HG03442 (cell line): ENCODE data around the gene YBEY.
"Not testable (repeated sequence)": the region's sequence is repeated elsewhere in the genome, so short reads cannot be mapped to it uniquely, and the experiment has no call there.

ENCODE experiments used
- ATAC-seq: cut with Tn5 transposase; IDR thresholded peaks from one replicate; pipeline ENCODE4 v1.9.1; 2021; ENCODE audit warnings: mild to moderate bottlenecking, moderate library complexity; ENCODE audit not compliant: unreplicated experiment

Gene YBEY, protein sequence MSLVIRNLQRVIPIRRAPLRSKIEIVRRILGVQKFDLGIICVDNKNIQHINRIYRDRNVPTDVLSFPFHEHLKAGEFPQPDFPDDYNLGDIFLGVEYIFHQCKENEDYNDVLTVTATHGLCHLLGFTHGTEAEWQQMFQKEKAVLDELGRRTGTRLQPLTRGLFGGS

DNA sequence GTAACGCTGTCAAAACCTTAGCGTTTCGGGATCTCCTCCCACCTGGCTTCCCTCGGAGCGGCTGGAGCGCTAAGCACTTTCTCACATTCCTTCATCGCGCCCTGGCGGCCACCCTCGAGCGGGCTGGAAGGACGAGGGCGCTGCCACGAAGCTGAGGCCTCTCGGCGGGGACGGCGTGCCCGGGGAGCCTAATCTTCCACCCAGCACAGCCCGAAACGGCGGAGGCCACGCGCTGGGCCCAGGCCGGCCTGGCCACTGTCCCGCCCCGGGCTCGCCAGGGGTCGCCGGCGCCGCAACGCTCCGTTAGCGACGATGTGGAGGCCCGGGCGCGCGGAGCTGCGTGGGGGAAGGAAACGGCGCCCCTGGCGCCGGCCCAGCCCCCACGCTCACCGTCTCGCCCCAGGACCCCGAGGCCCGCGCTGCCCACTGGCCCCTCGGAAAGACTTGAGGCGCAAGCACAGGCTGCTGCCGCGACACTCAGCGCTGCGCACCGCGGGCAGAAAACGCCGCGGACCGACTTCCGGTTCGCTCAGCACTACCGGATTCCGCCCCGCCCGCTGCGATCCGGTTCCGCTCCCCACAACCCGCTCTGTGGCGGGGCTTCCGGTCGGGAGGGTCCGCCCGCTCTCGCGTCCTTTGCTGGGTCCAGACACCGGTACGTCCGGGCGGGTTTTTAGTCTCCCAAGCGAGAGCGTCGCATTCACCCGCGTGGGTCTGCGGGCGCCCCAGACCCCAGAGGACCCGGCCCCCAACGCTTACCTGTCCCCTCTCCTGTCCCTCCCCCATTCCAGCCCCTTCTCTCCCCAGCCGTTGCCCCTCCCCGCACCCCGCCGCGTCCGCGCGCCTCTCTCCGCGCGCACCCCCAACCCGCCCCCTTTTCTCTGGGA, at the start of gene YBEY:
Gene YBEY (plus strand): TSS at position 582 of the 887 bp plus-strand sequence. CDS start 572 bp downstream, outside the sequence.
- peak; percentile 82 for ATAC-seq

DNA sequence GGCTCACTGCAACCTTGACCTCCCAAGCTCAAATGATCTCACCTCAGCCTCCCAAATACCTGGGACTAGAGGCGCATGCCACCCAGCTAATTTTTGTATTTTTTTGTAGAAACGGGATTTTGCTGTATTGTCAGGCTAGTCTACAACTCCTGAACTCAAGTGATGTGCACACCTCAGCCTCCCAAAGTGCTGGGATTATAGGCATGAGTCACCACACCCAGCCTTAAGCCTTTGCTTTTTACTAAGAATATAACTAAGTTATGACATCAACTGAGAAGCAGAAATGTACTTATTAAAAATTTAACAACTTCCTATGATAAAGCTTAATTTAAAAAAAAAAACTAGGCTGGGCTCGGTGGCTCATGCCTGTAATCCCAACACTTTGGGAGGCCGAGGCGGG, 48.7 kb upstream of the YBEY start:
- ATAC-seq, result no peak

DNA sequence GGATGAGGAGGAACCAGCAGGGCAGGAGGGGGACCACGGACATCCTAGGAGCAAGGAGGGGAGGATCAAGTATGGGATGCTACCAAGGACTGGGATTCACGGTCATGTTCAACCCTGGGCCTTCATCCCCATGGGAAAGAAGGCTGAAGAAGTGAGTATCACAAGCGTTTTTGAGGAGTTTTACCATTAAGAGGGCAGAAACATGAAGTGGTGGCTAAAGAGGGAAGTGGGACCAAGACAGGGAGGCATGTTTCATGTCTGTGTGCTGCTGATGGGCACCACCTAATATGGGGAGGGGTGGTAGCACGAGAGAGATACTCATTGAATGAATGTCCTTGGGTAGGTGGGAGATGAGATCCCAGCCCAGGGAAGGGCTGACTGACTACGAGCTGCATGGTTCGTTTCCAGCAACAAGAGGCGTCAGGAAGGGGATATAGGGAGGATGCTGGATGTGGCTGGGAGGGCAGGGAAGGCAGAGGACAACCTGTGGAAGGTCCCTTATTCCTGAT, 46.3 kb upstream of the YBEY start:
- no peak for ATAC-seq

DNA sequence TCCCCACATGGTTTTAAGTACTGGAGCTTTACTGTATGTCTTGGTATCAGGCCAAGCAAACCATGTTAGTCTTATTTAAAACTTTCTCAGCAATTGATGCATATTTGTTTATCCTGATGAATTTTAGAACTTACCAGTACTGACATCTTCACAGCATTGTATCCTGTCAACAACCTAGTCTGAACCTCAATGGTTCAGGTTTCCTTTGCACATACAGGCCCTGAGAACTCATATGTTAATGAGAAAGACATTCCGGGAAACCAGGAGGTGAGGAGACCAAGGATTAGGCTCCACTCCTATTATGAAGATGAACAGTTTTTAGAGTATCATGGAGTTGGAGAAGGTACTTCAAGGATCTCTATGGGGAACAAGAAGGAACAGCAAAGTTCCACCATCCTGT, 44.6 kb upstream of the YBEY start:
- not testable (repeated sequence) for ATAC-seq

DNA sequence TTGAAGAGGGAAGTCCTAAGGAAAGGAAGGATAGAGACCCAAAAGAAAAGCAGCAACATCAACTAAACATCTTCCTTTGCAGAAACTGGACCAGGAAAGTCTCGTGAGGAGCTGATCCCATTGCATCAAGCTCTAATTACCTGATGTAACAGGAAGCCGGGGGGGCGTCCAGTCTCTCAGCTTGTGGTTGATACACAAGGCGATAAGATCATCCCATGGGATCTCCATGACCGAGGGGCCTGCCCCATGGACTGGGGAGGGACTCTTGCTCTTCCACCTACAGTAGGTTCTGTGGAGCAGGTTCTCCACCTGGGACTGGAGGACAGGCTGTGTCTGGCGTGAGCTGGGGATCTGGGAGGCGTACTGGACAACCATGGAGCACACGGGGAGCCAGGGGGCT, 42.8 kb upstream of the YBEY start:
- no peak for ATAC-seq

DNA sequence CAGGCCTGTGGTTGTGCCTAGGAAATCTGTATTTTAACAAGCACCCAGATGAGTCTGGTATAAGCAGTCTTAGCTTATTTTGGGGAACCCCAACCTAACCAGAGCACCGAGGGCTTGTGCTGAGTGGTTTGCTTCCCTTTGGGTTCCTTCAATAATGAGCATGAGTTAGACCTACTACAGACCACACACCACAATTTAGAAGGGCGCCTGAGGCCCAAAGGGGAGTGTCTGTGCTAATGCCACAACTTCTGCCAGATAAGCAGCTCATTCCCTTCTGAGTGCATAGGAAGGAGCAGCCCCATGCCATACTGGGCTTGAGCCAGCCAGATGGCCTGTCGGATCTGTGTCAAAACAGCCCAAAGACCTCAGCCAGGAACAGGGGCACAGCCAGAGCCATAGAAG, 42.2 kb upstream of the YBEY start:
- no peak for ATAC-seq

DNA sequence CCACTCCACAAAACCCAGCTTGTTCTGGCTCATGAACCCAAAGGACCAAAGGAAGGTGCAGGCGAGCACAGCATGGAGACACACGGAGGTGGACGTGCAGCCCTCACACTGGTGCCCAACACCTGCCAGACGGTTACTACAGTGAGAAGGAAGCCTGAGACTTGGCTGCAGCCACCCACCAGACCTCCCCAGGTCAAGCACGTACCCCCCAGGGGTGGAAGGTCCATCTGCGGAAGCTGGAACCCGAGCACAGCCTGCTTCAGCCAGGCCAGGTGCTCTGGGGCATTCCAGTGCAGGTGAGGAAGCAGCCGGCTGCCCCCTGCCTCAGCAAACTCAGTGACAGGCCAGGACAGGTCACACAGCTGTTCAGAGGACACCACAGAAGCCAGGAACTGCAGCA, 41.5 kb upstream of the YBEY start:
- no peak for ATAC-seq

DNA sequence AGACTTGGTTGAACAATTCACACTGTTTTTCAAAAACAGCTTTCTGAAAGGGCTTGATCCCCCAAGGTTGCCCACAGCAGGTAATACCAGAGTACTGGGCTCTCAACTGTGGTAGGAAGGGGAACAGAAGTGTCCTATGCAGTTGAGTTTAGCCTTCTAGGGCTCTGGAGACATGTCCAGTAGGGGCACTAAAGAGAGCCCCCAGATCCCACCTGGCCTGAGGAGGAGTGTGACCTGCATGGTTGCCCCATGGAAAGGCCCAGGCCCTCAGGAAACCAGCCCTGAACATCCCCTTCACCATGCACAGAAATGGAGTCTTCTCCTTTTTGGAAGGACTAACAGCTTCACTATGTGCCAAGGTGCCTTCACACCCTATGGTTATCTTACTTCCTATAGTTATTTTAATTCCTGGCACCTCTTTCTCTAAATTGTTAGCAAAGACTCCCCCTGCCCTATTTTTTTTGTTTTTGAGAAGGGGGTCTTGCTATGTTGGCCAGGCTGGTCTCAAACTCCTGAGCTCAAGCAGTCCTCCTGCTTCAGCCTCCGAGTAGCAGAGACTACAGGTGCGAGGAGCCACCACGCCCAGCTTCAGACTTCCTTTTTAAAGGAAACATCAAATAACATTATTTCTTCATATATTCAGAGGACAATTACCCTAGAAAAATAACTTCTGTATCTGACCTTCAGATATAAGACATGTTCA, 40.8 kb upstream of the YBEY start:
- no peak for ATAC-seq

DNA sequence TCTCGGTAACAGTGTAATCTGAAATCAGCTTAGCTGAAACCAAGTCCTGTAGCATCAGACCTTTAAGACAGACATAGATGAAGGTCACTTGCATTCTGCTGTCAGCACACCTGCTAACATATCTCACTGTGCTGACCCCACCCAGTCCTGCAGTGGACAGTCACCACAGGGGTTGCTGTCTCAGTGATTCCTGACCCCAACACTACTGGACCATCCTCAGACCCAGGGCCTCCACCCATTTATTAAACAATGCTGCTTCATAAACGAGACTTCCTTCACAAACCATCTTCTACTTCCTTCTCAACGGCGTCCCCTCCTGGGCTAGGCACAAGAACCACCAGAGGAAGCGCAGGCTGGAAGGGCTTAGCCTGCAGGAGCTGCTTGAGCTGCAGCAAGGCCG, 39.8 kb upstream of the YBEY start:
- no peak for ATAC-seq

DNA sequence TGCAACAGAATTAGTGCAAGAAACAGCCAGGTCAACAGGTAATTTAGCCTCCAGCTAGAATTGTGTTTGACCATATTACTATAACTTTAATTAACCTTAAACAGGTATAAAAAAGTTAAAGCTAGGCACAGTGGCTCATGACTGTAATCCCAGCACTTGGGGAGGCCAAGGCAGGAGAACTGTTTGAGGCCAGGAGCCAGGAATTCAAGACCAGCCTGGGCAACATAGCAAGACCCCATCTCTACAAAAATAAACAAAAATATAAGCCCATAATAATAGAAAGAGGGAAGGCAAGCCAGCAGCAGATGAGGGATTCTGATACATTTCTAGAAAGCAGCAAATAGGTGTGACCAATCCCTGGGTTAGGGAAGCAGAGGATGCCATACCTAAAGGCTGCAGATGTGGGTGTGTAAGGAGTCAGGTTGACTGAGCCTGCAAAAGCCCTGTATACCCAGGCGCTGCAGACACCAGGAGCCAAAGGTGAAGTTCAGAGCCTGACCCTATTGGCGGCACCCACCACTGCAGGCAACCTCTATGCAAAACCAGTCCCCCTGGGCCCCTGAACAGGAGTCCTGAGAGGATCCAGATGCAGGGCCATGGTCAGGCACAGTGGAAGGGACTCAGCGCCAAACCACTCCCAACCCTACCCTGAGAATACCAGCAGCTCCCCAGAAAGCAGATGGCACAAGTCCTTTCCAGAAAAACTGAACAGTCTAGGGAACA, 38.3 kb upstream of the YBEY start:
- no peak for ATAC-seq

DNA sequence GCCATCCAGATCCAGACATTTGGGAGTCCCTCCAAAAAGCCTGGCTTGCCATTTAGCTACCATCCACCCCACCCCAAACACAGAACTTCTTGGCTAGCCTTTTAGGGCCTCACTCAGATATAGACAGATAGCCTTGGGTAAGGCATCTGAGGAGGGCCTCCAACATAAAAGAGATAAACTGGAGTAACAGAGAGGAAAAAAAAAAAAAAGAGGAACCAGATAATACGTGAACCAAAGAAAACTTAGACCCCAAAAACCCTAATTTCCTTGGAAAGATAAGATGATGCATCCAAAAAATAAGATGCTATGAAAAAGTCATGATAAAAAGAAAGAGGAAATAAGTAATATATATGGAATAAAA, 37.7 kb upstream of the YBEY start:
- ATAC-seq, result no peak

DNA sequence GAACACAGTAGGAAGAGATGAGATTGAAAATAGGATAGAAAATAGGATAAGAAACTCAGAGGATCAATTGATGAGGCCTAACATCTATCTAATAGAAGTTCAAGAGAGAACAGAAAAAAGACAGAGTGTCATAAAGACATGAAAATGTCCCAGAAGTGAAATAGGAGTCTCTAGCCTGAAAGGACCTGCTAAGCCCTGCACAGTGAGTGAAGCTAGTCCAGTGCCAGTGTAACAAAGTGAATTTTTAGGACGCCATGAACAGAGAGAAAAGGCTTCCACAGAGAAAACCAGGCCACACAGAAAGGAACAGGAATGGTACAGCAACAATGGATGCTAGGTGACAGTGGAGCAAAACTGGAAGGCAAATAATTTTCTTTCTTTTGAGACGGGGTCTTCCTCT, 37.3 kb upstream of the YBEY start:
- no peak for ATAC-seq

DNA sequence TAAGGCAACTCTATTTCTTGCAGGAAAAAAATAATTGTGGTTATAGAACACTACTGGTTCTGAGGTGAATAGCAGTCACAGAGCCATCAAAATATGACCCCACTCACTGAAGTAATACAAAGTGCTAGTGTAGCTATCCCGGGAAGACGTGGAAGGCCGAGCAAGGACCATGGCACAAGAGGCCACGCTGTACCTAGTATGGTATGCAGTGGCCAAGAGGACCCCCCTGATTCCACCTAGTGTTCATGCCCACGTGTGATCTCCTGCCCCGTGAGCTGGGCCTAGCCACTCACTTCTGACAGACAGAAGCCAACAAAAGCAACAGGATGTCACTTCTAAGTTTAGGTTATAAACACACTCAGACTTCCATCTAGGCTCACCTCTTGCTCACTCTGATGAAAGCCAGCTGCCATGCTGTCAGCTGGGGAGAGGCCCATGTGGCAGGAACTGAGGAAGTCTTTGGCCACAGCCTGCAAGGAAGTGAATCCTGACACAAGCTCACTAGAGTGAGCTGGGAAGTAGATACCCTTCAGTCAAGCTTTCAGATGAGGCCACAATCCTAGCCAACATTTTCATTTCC, 35.9 kb upstream of the YBEY start:
- no peak for ATAC-seq

DNA sequence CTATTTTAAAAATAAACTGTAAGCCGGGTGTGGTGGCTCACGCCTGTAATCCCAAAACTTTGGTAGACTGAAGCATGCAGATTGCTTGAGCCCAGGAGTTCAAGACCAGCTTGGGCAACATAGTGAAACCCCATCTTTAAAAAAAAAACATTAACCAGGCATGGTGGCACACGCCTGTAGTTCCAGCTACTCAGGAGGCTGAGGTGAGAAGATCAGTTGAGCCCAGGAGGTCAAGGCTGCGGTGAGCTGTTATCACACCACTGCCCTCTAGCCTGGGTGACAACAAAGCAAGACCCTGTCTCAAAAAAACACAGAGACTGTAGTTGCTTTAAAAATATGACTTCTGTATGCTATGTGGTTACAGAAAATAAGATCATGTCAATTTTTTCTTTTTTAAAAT, 33.3 kb upstream of the YBEY start:
- no peak for ATAC-seq

DNA sequence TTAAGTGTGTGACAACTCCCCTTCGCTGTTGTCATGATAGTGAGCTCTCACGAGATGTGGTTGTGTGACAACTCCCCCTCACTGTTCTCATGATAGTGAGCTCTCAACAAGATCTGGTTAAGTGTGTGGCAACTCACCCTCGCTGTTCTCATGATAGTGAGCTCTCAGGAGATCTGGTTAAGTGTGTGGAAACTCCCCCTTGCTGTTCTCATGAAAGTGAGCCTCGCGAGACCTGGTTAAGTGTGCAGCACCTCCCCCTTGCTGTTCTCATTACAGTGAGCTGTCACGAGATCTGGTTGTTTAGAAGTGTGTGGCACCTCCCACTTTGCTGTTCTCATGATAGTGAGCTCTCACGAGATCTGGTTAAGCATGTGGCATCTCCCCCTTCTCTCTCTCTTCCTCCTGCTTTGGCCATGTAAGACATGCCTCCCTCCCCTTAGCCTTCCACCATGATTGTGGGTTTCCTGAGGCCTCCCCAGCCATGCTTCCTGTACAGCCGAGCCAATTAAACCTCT, 32.5 kb upstream of the YBEY start:
- ATAC-seq, result peak; percentile 64

DNA sequence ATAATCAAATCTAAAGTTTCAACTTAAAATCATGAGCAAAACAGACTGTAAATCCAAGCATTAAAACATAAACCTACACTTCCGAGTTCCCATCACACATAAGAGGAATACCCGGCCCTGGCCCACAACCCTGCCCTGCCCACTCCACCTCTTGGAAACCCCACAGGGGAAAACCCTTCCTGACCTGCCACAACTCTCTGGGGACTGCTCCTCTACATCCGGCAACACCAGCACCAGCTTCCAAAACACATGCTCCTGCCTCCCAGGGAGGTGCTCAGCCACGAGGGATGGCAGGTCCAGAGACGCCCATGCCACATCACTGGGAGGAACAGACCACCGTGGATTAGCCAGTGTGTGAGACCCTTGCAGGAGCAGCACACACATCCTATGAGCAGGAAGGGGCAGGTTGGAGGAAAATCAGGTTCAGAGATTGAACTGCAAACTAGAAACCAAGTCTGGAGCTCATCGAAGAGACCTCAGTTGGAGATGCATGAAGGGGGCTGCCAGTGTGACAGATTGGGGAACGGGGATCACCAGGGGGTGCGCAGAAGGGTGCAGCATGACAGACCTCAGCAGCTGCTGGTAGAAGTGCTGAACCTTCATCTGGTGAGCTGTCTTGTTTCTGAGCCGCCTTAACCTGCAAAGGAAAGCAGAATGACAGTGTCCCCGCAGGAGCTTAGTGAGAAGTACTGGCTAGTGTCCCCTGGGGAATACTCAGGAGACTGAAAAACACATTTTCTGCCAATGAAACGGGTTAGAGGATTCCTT, 31.8 kb upstream of the YBEY start:
- ATAC-seq, result no peak

DNA sequence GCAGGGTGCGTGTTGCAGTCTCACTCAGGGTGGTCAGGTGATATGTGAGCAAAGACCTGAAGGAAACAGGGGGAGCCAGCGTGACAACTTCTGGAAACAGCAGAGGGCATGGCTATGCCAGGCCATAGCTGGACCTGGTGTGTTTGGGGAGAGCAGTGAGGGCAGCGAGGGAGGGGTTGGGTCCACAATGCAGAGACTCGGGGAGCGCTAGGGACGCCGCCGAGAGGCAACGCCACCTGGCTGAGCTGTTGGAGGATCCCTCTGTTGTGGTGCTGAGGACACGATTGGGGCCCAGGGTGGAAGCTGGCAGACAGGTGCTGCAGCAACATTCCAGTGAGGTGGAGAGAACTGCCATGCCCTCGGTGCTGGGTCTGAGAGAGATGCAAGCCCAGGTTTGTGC, 31.0 kb upstream of the YBEY start:
- ATAC-seq, result no peak

DNA sequence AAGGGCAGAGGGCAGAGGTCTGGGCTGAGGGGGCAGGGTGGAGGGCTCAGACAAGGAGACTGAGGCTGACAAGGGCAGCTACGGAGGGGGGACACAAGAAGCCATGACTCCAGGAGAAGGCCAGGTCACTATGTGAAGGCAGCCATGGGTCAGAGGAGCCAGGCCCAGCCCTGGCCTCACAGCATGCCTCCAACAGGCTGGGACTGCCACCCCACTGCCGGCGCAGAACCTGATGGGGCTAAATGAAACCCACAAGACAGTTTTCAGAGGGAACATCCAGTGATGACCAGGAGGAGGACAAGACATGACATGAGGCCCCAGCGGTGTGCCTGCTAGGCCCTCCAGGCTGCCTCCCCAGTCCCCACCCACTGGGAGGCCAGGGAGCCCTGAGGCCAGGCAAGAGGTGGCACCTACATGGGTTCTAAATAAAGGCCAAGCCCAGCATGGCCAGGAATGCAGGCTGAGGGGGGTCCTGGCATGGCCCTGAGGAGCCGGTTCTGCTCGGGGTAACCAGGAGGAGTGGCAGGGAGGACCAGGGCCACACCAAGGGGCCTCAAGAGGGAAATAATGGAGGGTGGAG, 30.3 kb upstream of the YBEY start:
- ATAC-seq, result no peak

DNA sequence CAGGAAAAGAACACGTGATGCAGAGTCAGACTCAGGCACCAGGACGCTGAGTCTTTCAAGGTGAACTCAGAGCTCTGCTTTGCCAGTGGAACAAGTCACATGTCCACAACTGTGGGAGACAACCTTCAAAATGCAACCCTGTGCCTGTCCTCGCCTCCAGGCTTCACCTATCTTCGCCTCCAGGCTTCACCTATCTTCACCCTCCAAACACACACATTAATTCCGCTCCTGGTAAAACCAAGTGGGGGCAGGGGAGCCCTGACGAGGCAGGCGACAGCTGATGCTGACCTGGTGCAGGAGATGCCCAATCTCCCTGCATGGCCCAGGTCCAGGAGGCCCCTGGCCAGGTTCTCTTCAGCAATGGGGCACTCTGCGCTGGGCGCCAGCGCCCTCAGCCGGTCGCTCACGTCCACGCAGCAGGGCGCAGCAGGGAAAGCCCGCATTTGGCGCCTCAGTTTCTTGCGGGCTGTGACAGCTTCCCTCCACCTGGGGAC, 29.6 kb upstream of the YBEY start:
- no peak for ATAC-seq
